Neural crest cell (in vitro differentiated cells): ENCODE measurements around the gene ZNF362. TPM values are rescaled to one million over a fixed set of nuclear protein-coding genes. Genes with fewer than 3 reads are reported as not detected.

Experiments used
- DNase-seq: peaks from one replicate; pipeline ENCODE4 v3.0.0; 2021; ENCODE audit warnings: low read depth, mixed read lengths, low spot score
- H3K27ac Mint-ChIP-seq: one replicate; pipeline ENCODE4 v1.8.0; 2021; ENCODE audit warnings: mild to moderate bottlenecking, mixed read lengths; ENCODE audit not compliant: unreplicated experiment
- H3K27me3 Mint-ChIP-seq: 2 replicates; pipeline ENCODE4 v1.8.0; 2021; ENCODE audit warnings: low read depth, mild to moderate bottlenecking, mixed read lengths
- H3K36me3 Mint-ChIP-seq: 2 replicates; pipeline ENCODE4 v1.8.0; 2021; ENCODE audit warnings: low read depth, mild to moderate bottlenecking, mixed read lengths
- H3K4me1 Mint-ChIP-seq: 2 replicates; pipeline ENCODE4 v1.8.0; 2021; ENCODE audit warnings: mixed read lengths
- H3K4me3 Mint-ChIP-seq: one replicate; pipeline ENCODE4 v1.8.0; 2021; ENCODE audit warnings: mild to moderate bottlenecking, mixed read lengths
- H3K9me3 Mint-ChIP-seq: 2 replicates; pipeline ENCODE4 v1.8.0; 2021; ENCODE audit warnings: mixed read lengths
- CTCF ChIP-seq: fragments of 200-600 bp; sonication (generic); conservative IDR thresholded peaks from 2 replicates; pipeline ENCODE4 v1.5.0; 2021; ENCODE audit warnings: antibody characterized with exemption, mild to moderate bottlenecking
- total RNA-seq: library from RNA; stranded (reverse); gene quantifications from 2 replicates; pipeline ENCODE4 v1.2.1, GENCODE V29; 2021

Gene ZNF362
- total RNA-seq, 1 donor from 2014 or later = 56.3 TPM

DNA sequence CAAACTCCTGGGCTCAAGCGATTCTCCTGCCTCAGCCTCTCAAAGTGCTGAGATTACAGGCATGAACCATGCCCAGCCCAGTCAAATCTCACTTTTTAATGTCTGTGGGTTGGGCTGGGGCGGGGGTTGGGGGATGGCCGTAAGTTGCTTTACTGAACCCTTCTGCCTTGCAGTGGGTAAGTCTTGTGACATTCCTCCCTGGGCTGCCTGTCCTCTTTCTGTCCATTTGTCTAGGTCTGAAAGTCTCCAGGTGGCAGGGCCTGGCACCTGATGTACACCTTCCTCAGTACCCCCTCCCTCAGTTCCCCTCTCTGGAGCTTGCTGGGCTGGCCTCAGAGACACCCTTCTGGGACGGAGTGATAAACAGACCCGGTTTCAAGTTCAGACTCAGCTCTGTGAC lies 13.3 kb downstream of the ZNF362 start:
- Mint-ChIP-seq H3K4me3 (no peak overlapping the region), H3K9me3 (no peaks in the 10 kb centered on the region), H3K27ac (peak overlapping the region; percentile 50), H3K27me3 (no peaks in the 10 kb centered on the region), H3K4me1 (peaks cover 17% of the 10 kb centered on the region), H3K36me3 (peaks cover 4% of the 10 kb centered on the region)
- DNase-seq = no peak
- TF ChIP-seq CTCF = no peak

DNA sequence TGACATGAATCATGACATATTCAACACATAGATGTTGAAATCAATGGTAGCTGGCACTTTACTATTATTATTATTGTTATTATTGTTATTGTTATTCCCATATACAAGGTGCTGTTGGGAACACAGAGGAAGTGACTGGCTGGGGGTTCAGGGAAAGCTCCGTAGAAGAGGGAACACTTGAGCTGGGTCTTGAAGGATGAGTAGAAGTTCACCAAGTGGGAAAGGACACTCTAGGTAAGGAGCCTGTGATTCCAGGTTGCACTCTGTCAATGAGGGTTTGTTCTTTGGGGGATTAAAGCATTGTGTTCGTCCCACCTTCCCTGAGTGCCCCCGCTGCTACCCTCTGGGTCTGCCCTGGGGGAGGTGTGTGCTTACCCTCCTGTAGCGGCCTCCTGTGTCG lies 14.1 kb downstream of the ZNF362 start:
- Mint-ChIP-seq H3K9me3 (no peaks in the 10 kb centered on the region), H3K27ac (no peak overlapping the region), H3K4me3 (no peak overlapping the region), H3K27me3 (no peaks in the 10 kb centered on the region), H3K36me3 (peaks cover 4% of the 10 kb centered on the region), H3K4me1 (peaks cover 24% of the 10 kb centered on the region)
- no peak for TF ChIP-seq CTCF
- no peak for DNase-seq

- peak overlapping the region; percentile 5 for H3K27ac Mint-ChIP-seq
- H3K36me3 Mint-ChIP-seq = peaks cover 4% of the 10 kb centered on the region
- H3K9me3 Mint-ChIP-seq = no peaks in the 10 kb centered on the region
- no peak for DNase-seq
- H3K4me3 Mint-ChIP-seq = no peak overlapping the region
- TF ChIP-seq CTCF = no peak
- H3K4me1 Mint-ChIP-seq = peaks cover 24% of the 10 kb centered on the region
- H3K27me3 Mint-ChIP-seq = no peaks in the 10 kb centered on the region
These were observed 14.6 kb downstream of the ZNF362 start for GRCh38 chr1:33270808-33271465.

- no peak overlapping the region for H3K27ac Mint-ChIP-seq
- peaks cover 24% of the 10 kb centered on the region for H3K4me1 Mint-ChIP-seq
- peaks cover 6% of the 10 kb centered on the region for H3K36me3 Mint-ChIP-seq
These were observed 15.6 kb downstream of the ZNF362 start for GRCh38 chr1:33271666-33272505.

DNA sequence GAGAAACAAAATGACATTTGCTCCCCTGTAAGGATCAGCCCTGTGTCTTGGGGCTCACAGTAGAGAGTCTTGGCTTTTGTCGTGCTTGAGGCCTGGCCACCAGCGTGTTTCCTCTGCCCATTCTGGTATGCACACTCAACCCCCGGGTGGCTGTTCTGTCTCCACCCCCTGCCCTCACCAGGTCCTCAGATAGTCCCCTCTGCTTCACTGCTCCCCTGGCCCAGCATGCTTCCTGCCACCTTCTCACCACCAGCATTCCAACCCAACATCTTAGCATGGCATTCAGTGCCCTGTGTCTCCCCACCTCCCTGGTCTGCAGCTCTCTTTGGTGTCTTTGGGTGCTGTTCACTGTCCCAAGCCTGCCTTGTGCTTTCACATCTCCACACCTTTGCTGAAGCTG lies 16.2 kb downstream of the ZNF362 start:
- Mint-ChIP-seq H3K36me3 (peaks cover 8% of the 10 kb centered on the region), H3K27me3 (no peaks in the 10 kb centered on the region), H3K4me1 (peaks cover 18% of the 10 kb centered on the region), H3K4me3 (no peak overlapping the region), H3K27ac (peak overlapping the region; percentile 16), H3K9me3 (no peaks in the 10 kb centered on the region)
- TF ChIP-seq CTCF = no peak
- DNase-seq = no peak

More at GRCh38 chr1:33271666-33272505, 15.6 kb downstream of the ZNF362 start:
- H3K27me3 Mint-ChIP-seq = no peaks in the 10 kb centered on the region
- H3K4me3 Mint-ChIP-seq = no peak overlapping the region
- DNase-seq = no peak
- no peaks in the 10 kb centered on the region for H3K9me3 Mint-ChIP-seq
- no peak for TF ChIP-seq CTCF
